Jurkat, Clone E6-1 (cell line): ENCODE results near the gene PRSS56.

Source experiments
- DNase-seq: peaks from one replicate; pipeline ENCODE4 v3.0.0-alpha.2; 2011; ENCODE audit warnings: low read depth, low spot score
- H3K4me3 ChIP-seq: 2 replicates; pipeline ENCODE4 v1.5.1; 2011; ENCODE audit warnings: mild to moderate bottlenecking, low read length, control low read depth, moderate library complexity

The PRSS56 gene

DNA sequence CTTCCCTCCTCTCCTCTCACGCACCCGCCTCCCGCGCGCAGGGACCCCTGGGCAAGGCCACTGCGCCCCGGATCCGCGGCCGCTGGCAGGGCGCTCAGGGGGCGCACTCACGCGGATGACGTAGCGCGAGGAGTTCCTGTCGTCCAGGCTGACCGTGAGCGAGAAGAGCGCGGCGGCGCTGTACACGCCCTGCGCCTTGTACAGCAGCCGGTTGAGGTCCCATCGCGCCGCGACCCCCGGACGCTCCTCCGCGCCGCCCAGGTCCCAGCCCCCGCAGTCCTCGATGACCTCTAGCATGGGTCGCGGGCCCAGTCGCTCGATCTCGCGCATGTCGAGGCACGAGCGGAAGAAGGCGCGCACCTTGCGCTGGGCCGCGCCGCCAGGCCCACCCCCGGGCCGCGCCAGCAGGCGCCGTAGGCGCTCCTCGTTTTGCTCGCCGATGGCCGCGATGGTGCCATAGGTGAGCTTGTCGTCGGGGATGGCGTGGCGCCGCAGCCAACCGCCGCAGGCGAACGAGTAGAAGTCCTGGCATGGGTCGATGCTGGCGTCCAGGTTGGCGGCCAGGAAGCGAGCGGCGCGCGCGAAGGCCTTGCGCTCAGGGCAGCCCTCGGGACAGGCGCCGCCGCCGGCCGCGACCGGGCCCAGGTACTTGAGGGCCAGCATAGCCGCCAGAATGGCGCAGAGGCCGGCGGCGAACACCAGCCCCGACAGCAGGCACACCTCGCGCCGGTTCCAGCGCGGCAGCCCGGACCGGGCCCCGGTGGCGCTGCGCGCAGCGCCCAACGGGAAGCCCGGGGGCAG lies 34.2 kb upstream of the PRSS56 start:
- H3K4me3 ChIP-seq: no peak overlapping the region
- no peak for DNase-seq

DNA sequence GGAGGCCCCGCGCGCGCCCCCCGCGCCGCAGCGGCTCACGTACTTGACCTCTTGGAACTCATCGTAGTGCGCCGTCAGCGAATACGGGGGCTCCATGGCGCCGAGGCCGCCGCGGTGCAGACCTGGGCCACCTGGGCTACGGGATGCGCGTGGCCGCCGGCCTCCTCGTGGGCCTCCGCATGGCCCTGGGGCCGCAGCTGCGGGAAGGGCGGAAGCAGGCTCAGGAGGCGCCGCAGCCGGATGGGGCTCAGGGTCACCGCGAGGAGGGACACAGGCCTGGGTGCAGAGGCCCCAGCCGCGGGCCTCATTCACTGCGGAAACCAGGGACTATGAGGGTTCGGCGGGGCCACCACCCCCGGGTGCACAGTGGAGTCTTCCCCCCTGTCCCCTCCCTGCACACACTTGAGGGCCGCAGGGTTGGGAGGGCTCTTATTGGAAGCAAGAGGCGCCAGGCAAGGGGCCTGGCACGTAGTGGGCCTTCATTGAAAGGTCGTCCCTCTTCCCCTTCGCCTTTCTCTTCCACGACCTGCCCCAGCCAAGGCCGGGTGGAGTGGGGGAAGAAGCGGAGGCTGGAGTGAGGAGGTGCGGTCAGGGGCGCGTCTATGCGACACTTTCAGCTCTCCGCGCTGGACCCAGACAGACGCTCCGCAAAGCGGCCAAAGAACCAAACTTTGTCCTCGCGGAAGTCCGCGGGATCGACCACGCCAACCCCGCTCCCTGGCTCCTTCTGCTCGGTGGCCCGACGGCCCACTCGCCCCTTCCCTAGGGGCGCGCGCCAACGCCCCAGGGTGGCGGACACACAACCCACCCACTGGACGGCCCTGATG lies 33.4 kb upstream of the PRSS56 start:
- DNase-seq: no peak
- no peak overlapping the region for H3K4me3 ChIP-seq

DNA sequence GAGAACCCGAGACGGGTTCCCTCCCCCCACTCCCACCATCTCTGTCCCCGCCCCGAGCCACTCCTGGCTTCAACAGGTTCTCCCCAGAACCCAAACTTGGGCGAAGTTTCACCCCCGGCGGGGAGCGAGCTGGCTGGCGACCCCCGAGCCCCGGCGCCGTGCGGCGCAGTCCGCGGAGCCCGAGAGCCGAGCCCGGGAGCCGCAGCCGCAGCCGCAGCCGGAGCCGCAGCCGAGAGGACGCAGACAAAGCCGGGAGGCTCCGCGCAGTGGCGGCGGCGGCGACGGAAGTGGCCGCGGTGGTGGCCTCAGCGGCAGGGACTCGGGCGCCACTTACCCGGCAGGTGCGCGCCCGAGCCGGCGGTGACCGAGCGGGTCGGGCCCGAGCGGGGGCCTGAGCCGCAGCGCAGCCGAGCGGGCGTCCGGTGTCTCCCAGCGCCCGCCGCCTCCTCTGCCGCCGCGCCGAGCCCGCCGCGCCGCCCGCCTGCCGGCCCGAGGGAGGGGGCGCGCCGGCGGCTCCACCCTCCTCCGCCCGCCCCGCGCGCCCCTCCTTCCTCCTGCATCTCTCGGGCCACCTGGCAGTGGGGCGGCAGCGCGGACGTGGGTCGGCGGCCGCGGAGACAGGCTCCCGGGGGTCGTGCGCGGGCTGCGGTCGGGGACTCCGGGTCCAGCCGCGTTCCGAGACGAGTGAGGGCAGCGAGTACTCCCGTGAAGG lies 32.6 kb upstream of the PRSS56 start, which contains the start of gene ECEL1:
TSS of gene ECEL1 (minus strand) at position 450 of the 712 bp plus-strand sequence. CDS start 1,181 bp downstream, outside the sequence.
- DNase-seq: no peak
- H3K4me3 ChIP-seq: no peak within 1 kb of the TSS

DNA sequence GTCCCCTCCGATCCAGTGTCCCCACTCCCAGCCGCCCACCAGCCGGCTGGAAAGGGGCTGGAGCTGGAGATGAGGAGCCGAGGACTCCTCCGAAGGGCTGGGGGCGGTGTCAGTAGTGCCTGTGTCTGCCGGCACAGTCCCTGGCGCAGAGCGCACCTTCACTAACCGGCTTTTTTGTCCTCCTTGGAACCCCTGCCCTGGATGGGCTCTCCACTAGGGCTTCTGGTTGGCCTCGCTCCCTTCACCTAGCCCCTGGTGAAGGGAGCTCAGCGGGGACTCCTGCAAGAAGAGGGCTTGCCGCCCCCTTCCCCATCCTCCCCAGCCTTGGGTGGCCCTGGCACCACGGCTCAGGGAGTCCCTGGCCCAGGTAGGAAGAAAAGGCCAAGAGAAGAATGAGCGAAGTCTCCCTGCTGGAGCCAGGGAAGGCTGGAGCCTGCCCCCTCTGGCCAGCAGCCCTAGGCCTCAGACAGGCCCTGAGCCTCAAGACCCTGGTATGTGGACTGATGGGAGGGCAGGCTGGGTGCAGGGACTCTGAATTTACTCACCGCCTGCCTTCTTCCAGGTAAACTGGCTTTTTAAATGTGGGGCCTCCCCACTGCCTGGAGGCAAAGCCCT lies 32.0 kb upstream of the PRSS56 start:
- DNase-seq: no peak
- H3K4me3 ChIP-seq: no peak overlapping the region

DNA sequence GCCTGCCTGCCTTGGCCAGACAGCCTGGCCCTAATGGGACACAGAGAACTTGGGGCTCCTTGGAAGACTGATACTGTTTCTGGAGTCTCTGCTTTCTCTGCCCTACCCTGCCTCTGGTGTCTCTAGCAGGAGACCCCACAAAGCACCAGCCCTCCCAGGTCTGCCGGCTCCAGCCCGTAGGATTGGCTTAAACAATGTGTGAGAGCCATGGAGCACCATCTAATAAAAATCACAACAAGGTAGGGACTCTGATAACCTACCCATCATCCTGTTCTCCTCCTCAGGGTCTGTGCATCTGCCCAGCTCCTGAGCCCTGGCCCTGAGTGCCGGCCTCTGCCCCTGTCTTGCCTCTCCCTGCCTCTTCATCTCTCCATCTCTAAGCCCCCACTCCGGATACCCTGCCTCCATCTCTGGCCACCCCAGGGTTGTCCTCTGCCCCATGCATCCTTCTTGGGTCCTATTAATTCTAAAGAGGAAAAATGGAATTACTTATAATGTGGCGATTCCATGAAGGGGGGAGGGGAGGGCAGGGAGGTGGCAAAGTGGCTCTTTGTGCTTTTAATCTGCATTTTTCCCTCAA lies 31.4 kb upstream of the PRSS56 start:
- no peak overlapping the region for H3K4me3 ChIP-seq
- no peak for DNase-seq

DNA sequence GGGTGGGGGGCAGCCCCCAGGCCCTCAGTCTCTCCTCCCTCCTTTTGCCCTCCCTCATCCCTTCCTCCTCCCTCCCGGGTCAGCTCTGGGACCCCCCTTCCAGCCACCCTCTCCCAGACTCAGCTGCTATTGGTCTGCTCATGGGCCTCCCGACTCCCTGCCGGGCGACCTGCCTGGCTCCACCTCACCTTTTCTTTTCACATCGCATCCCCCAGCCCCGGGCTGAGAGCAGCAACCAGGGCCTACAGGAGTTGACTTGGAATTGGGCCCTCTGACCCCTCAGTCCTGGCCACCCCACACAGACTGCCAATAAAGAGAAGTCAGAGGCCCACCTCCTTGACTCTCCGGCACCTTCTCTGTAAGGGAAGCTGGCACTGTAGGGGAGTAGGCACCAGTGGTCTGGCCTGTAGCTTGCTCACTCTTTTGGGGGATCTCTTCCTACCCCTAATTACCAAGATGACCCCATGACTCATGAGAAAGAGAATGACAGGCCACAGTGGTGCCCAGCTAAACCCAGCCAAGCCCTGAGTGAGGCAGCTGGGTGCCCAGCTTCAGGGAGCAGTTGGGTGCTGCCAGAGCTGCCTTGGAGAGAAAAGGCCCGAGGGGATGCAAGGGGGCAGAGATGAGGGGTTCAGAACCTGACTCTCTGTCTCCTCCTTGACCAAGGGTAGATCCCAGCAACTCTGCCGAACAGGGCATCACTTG lies 30.5 kb upstream of the PRSS56 start:
- H3K4me3 ChIP-seq: no peak overlapping the region
- no peak for DNase-seq

DNA sequence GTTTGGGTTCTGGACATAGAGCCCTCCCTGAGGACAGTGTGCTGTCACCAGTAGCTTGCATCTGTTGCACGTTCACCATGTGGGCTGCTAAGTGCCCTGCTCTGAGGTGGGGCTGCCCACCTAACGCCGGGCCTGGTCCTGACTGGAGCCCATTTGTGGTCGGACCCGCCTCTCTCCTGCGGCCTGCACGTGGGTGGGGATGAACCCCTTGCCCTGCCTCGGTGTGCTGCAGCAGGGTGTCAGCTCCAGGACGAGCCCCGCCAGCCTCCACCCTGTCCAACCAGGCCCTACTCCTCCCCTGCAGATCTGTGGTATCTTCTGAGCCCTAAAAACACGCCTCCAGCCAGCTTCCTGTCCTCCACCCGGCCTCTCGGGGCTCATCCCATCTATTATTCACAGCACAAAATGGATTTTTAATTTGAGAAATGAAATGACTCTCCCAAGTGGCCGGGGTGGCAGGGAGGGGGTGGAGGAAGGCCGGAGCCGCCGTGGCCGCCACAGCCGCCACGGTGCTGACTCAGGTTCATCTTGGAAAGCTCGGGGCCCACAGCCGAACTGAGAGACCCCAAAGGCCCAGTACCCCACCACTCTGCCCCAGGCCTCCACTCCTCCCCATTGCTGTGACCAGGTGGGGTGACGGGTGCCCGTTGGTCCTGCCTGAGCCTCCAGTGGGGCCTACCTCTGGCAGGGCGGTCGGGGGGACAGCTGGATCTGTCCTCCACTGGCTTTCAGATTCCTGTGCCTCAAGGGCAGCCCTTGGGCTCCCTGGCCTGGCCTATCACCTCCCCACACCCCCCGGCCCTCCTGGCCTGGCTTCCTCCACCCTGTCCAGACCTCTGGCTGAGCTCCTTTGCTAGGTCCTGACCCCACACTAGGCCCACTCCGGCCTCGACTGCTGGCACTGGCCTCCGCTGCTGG lies 29.7 kb upstream of the PRSS56 start:
- H3K4me3 ChIP-seq: no peak overlapping the region
- DNase-seq: no peak

DNA sequence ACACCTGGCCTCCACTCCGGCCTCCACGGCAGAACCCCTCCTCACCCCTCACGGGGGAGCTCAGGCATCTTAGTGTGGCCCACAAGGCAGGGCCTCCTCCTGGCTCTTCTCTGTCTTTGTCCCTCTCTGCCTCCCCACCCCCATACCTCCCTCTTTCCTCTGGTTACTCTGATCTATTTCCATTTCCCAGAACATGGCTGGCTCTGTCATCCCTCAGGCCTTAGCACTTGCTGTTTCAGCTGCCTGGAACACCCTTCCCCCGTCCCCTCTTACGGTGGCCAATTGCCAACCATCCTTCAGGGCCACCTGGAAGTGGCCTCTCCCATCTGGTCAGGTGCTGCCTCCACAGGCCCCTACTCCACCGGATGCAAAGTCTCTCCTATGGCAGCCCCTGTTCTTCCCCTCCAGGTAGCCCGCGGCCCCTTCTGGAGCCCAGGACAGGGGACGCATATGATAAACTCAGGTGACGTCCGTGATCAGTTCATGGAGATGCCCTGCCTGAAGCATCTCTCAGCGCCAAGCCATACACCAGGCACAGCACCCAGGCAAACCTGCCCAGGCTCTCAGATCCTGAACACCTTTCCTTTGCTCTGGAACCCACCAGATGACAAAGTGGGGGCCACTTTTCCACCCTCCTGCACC lies 28.9 kb upstream of the PRSS56 start:
- DNase-seq: no peak
- H3K4me3 ChIP-seq: no peak overlapping the region

DNA sequence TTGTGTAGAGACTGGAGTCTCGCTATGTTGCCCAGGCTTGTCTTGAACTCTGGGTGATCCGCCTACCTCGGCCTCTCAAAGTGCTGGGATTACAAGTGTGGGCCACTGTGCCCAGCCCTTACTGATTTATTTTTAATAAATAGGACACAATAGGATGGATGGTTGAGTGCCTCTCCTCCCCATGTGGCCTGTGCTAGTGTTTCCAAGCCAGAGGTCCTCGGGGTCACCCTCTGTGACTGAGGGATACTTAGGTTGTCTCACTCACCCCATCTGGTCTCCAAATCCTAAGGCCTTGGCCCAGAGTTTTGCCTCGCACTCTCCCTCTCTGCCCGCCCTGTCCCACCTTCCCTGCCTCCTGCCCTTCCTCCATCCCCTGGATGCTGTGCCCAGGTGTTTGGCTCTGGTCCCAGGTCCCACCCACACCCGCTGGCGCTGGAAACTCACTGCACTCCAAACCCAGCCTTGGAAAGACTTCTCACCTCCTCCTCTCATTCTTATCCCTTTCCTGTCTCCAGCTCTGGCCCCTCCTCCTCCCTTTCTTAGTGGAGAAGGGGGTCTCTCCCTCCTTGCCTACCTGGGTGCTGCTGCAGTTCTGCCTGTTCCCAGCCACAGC lies 27.8 kb upstream of the PRSS56 start:
- no peak for DNase-seq
- H3K4me3 ChIP-seq: no peak overlapping the region

DNA sequence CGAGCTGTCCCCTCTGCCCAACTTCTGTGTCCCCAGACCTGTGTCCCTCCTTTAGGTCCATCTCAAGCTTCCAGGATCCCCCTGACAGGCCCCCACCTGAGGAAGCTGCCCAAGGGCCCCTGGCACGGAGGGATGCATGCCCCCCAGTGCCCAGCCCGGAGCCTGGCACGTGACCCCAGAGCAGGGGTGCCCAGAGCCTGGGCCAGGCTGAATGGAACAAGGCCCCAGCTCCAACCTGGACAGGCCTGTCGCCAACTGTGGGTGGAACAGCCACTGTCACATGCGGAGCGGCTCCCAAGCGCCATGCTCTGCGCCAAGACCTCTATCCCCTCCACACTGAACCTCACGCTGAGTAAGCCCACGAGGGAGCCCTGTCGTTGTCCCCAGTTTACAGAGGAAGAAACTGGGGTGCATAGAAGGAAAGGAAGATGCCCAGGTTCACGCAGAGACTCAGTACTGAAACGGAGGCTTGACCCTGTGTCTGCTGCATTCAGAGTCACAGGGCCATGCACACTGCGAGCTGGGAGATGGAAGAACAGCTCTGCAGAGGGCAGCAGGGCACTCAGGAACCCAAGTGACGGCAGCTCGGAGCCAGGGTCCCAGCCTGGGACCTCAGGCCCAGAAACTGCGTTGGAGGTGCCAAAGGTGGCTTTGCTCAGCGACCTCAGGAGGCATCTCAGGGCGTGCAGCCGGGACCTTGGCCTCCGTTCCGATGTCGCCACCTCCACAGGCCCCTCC lies 27.1 kb upstream of the PRSS56 start:
- no peak overlapping the region for H3K4me3 ChIP-seq
- no peak for DNase-seq

DNA sequence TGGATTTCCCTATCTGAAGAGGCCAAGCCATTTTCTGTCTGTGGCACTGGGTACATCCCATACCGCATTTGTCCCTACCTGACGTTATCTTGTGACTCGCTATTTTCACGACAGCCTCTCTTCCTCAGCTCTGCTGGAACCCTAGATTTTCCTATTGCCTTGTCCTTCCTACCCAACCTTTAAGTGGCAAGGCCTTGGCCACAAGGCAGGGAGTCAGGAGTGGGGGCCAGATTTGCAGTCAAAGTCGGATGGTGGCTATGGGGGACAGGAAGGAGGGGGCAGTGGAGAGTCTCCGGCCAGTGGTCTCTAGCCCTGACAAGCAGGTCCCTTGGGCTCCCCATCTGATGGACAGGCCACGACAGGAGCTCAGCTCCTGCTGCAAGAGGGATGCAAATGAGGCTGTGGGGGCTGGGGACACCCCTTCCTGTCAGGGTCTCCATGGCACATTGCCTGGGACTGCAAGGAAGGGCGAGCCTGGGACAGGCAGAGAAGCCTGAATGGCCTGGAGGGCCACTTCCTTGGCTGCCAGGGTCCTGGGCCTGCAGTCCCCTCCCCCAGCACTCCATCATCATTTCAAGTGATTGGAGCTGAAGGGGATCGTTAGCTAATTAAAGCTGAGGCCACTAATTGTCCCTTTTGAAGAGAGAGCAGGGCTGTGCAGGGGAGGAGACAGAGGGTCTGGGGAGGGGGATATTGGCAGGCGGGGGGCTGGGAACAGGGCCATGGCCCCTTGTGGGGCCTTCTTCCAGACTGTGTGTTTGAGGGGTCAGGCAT lies 26.3 kb upstream of the PRSS56 start:
- no peak for DNase-seq
- no peak overlapping the region for H3K4me3 ChIP-seq

DNA sequence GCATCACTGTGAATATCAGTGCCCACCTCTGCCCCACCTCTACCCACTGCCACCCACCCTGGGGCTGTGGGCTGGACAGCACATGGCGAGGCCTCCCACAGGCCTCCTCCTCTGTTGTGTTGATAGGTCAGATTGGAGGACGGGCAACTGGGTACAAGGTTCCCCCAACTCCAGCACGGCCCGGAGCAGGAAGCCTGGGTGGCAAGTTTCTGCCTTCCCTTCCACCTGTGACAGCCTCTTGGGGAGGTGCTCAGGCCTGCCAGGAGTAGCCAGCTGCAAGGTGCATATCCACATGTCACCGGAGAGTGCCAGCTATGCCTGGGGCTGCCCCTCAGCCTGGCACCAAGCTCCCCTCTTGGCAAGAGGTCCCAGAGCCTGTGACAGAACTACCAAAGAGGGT lies 25.6 kb upstream of the PRSS56 start:
- no peak overlapping the region for H3K4me3 ChIP-seq
- no peak for DNase-seq

DNA sequence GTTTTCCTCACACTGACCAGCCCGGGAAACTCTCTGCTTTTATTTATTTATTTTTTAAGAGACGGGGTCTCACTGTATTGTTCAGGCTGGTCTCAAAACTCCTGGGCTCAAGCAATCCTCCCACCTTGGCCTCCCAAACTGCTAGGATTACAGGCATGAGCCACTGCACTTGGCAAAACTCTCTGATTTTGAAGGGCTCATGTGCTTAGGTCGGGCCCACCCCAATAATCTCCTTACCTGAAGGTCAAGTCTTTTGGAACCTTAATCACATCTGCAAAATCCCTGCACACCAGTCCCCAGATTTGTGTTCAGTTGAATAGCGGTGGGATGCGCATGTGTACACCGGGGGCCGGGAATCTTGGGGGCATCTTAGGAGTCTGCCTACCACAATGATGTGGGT lies 24.9 kb upstream of the PRSS56 start:
- no peak for DNase-seq
- no peak overlapping the region for H3K4me3 ChIP-seq

DNA sequence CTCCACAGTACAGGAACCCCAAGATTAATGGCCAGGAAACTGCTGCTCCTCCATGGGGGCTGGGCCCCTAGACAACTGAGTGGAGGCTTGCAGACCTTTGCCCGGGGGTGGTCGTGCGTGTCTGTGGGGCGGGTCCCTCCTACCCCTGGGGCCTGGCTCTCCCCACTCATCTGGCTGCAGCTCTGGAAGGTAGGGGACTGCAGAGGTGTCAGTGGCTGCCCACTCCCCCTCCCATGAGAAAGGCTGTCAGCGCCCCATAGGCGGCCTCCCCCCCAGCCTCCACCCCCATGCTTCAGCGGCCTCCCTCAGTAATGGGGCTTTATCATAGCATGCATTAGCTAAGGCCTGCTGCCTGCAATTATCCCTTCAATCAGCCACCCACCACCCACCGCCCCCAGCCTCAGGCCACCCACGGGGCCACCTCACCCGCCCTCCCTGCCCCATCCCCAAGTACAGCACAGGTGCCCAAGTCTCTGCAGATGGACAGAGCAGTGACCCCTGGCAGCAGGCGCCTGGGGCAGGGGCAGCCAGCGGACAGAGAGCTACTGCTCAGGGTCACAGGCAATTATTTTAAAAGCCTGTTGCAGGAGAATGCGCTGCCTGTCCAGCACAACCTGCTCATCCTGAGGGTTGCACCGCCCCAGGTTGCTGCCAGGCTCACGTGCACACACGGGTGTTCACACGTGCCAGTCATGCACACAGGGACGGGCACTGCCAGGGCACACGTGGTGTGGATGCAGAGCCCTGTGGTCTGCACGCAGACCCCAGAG lies 23.5 kb upstream of the PRSS56 start:
- no peak for DNase-seq
- no peak overlapping the region for H3K4me3 ChIP-seq

DNA sequence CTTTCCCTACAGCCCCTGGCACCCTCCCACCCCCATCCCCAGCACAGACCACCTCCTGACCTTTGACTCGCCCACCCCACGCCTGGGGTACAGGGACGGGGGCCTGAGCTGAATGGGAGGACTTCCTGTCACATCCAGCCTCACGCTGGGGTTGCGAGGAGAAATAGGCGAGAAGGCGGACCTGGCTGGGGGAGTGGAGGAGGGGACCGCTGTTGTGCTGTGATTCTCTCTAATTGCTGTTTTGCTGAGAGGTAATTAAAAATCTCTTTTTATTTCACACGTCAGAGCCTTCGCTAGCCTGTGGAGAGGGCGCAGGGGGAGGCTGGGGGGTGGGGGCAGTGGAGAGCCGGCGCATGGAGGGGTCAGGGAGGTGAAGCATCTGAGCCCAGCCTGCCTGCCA lies 22.8 kb upstream of the PRSS56 start:
- DNase-seq: no peak
- H3K4me3 ChIP-seq: no peak overlapping the region
